Fibroblast of skin of right quadriceps (primary cell): ENCODE measurements around the gene AIP.

ENCODE experiments used
- DNase-seq: peaks from one replicate; pipeline ENCODE4 v3.0.0-alpha.2; 2013

The AIP gene

DNA sequence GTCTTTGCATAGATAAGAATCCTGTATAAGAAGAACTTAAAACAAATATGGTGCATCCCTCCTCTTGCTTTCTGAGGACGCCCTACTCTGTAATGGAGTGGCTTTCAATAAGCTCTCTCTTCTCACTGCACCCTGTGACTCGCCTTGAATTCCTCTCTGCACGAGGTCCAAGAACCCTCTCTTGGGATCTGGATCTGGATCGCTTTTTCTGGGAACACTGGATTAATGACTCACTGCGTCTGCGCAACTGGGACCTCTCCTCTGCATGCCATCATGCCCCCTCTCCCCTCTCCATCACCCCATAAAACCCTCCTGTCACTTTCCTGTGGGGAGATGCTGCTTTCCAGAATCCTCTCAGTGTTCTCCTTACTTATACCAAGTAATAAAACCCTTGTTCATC lies 55.5 kb downstream of the AIP start:
- no peak for DNase-seq

DNA sequence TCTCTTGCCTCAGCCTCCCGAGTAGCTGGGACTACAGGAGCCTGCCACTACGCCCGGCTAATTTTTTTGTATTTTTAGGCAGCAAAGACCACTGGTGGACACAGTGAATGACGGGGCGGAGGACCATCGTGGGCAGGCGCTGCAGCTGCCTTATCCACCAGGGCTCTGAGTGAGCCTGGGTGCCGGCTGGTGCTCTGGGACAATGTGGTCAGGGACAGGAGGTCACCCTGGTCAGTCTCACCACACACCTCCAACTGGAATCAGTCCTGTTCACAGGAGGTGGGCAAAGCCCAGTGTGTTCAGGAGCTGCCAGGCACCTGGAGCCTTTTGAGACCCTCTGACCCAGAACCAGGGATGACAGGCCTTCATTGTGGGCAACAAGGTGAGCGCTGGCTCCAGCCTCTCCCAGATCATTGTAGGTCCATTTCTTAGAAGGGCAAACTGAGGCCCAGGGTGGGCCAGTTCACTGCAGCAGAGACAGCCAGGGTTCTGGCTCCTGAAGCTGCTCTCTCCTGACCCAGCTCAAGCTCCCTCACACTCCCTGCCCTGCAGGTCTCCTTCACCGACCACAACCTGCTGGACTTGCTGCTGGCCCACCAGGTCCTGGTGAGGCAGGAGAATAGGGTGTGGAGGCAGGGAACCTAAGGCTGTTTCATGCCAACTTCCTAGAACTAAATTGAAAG lies 56.1 kb downstream of the AIP start:
- DNase-seq, result no peak

DNA sequence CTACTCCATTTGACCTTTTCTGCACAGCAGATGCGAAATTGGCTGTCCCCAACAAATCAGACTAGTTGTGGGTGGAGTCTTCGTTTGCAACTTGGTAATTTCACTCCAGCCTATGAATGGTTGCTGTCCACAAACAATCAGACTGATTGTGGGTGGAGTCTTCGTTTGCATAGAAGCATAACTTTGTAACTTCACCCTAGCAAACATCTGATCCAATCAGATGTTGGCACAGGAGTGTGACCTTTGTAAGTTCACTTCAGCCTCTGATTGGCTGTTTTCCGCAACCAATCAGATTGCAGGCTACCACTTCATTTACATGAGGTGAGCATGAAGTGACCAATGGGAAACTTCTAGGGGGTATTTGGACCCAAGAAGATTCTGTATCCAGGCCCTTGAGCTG lies 56.7 kb downstream of the AIP start:
- DNase-seq, result no peak
